DND-41 (cell line): ENCODE data around the gene P2RX4.

Source experiments
- CTCF ChIP-seq: IDR thresholded peaks from 2 replicates; pipeline ENCODE4 v1.5.1; 2012; ENCODE audit warnings: borderline replicate concordance, low read length, moderate library complexity, mild to moderate bottlenecking; ENCODE audit not compliant: poor library complexity, severe bottlenecking; ENCODE audit errors: extremely low read depth
- EZH2 ChIP-seq: IDR thresholded peaks from 3 replicates; pipeline ENCODE4 v1.6.1; 2012; ENCODE audit warnings: borderline replicate concordance, low read depth, mild to moderate bottlenecking, moderate library complexity, low read length, inconsistent platforms; ENCODE audit not compliant: severe bottlenecking

DNA sequence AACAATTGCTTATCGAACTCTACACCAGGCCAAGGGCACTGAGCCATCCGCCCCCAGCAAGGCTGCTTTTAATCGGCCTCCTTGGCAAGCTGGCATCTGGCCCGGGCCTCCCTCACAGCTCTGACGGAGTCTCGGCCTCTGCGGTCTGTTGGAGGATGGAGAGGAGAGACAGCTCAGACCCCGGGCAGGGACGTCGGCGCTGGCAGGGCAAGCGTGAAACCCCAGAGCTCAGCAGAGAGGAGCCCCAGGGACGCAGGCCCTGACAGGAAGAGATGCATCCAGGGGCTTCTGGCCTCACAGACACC lies 69.1 kb downstream of the P2RX4 start:
- TF ChIP-seq CTCF (no peak), EZH2 (no peak)
